Neutrophil (primary cell): Measurements from ENCODE around the gene IGDCC3.

ENCODE experiments used
- H3K27ac ChIP-seq: fragments of 200-600 bp; sonication (generic); 2 replicates; pipeline ENCODE4 v1.5.1; 2016; ENCODE audit warnings: mild to moderate bottlenecking, moderate library complexity
- H3K27me3 ChIP-seq: fragments of 200-600 bp; sonication (generic); 2 replicates; pipeline ENCODE4 v1.6.0; 2016; ENCODE audit warnings: mild to moderate bottlenecking
- H3K36me3 ChIP-seq: fragments of 200-600 bp; sonication (generic); 2 replicates; pipeline ENCODE4 v1.5.1; 2017
- H3K4me1 ChIP-seq, 2 experiments: fragments of 200-600 bp in 1 of 2; sonication (generic) in 1 of 2; 1 replicate in 1 of 2; 2 replicates in 1 of 2; pipeline versions ENCODE4 v1.5.1 to v1.6.1; 2013 to 2016; ENCODE audit warnings: low read depth in 1 of 2, low read length in 1 of 2, mild to moderate bottlenecking in 1 of 2, moderate library complexity in 1 of 2; ENCODE audit not compliant: control insufficient read depth in 1 of 2, insufficient read depth in 1 of 2
- H3K4me3 ChIP-seq, 2 experiments: fragments of 200-600 bp in 1 of 2; sonication (generic) in 1 of 2; 1 replicate in 1 of 2; 2 replicates in 1 of 2; pipeline ENCODE4 v1.5.1; 2013 to 2016; ENCODE audit warnings: low read depth in 1 of 2, low read length in 1 of 2, mild to moderate bottlenecking in 1 of 2, moderate library complexity in 1 of 2
- H3K9me3 ChIP-seq: fragments of 200-600 bp; sonication (generic); 2 replicates; pipeline ENCODE4 v1.5.1; 2016
- TF ChIP-seq, protein P1 (sequence below): fragments of 200-600 bp; sonication (generic); IDR thresholded peaks from 2 replicates; pipeline ENCODE4 v1.5.1; 2016; ENCODE audit warnings: antibody characterized with exemption

IGDCC3 gene

GRCh38 chr15:65371976-65372786 is 5.6 kb downstream of the IGDCC3 start:
- Histone ChIP-seq H3K4me3 (no peak overlapping the region), H3K4me1 (peaks cover 3 to 6% of the 10 kb centered on the region in 2 experiments), H3K27me3 (peaks cover 74% of the 10 kb centered on the region), H3K36me3 (no peaks in the 10 kb centered on the region), H3K9me3 (no peaks in the 10 kb centered on the region), H3K27ac (no peak overlapping the region)
- TF ChIP-seq, protein P1, sequence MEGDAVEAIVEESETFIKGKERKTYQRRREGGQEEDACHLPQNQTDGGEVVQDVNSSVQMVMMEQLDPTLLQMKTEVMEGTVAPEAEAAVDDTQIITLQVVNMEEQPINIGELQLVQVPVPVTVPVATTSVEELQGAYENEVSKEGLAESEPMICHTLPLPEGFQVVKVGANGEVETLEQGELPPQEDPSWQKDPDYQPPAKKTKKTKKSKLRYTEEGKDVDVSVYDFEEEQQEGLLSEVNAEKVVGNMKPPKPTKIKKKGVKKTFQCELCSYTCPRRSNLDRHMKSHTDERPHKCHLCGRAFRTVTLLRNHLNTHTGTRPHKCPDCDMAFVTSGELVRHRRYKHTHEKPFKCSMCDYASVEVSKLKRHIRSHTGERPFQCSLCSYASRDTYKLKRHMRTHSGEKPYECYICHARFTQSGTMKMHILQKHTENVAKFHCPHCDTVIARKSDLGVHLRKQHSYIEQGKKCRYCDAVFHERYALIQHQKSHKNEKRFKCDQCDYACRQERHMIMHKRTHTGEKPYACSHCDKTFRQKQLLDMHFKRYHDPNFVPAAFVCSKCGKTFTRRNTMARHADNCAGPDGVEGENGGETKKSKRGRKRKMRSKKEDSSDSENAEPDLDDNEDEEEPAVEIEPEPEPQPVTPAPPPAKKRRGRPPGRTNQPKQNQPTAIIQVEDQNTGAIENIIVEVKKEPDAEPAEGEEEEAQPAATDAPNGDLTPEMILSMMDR, result no peak

DNA sequence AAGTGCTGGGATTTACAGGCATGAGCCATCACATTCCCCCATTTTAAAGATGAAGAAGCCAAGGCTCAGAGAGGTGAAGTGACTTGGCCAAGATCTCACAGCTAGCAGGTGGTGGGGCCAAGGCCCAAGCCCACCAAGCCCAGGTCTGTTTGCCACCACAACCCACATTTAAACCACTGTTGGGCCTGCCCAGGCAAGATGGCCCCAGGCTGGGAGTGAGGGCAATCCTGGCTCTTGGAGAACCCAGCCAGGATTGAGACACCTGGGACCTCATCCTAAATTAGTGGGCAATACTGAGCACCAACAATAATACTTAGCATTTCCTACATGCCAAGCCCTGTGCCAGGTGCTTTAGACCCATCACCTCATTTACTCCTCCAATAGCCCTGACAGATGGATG is 6.9 kb downstream of the IGDCC3 start:
- H3K27ac ChIP-seq, result no peak overlapping the region
- peaks cover 65% of the 10 kb centered on the region for H3K27me3 ChIP-seq
- no peak overlapping the region for H3K4me3 ChIP-seq
- TF ChIP-seq, protein P1, result no peak
- H3K9me3 ChIP-seq, result no peaks in the 10 kb centered on the region
- no peaks in the 10 kb centered on the region for H3K4me1 ChIP-seq
- no peaks in the 10 kb centered on the region for H3K36me3 ChIP-seq

- Histone ChIP-seq H3K9me3 (no peaks in the 10 kb centered on the region), H3K4me3 (no peak overlapping the region), H3K36me3 (no peaks in the 10 kb centered on the region), H3K27ac (no peak overlapping the region), H3K27me3 (peaks cover 60% of the 10 kb centered on the region), H3K4me1 (no peaks in the 10 kb centered on the region)
- TF ChIP-seq, protein P1, result no peak
Measured at GRCh38 chr15:65369651-65370050, 8.2 kb downstream of the IGDCC3 start.

- no peak overlapping the region for H3K27ac ChIP-seq
- TF ChIP-seq, protein P1, result no peak
- H3K27me3 ChIP-seq, result peaks cover 60% of the 10 kb centered on the region
- no peaks in the 10 kb centered on the region for H3K9me3 ChIP-seq
- H3K36me3 ChIP-seq, result no peaks in the 10 kb centered on the region
- no peak overlapping the region for H3K4me3 ChIP-seq
- H3K4me1 ChIP-seq, result no peaks in the 10 kb centered on the region
Measured at GRCh38 chr15:65369212-65369547, 8.6 kb downstream of the IGDCC3 start.

- Histone ChIP-seq H3K27me3 (peaks cover 60% of the 10 kb centered on the region), H3K4me1 (no peaks in the 10 kb centered on the region), H3K4me3 (no peak overlapping the region), H3K27ac (no peak overlapping the region), H3K36me3 (no peaks in the 10 kb centered on the region), H3K9me3 (no peaks in the 10 kb centered on the region)
- TF ChIP-seq, protein P1, result no peak
Measured at GRCh38 chr15:65368302-65369211, 9.2 kb downstream of the IGDCC3 start.
